Nephron (organoid): ENCODE measurements around the gene TMEM176B.

Source experiments
- H3K27ac Mint-ChIP-seq, 3 experiments: 2 replicates each; pipeline ENCODE4 v1.8.0; 2020; ENCODE audit warnings: mixed read lengths in 3 of 3, mild to moderate bottlenecking in 2 of 3, moderate library complexity in 1 of 3
- H3K27me3 Mint-ChIP-seq: 2 replicates; pipeline ENCODE4 v1.8.0; 2021; ENCODE audit warnings: low read depth, mild to moderate bottlenecking, moderate library complexity, mixed read lengths
- H3K36me3 Mint-ChIP-seq: 2 replicates; pipeline ENCODE4 v1.8.0; 2020; ENCODE audit warnings: low read depth, mixed read lengths
- H3K4me1 Mint-ChIP-seq: 2 replicates; pipeline ENCODE4 v1.8.0; 2020; ENCODE audit warnings: mixed read lengths
- H3K4me3 Mint-ChIP-seq, 3 experiments: 2 replicates each; pipeline ENCODE4 v1.8.0; 2020; ENCODE audit warnings: mild to moderate bottlenecking in 3 of 3, mixed read lengths in 3 of 3, moderate library complexity in 2 of 3
- H3K9me3 Mint-ChIP-seq: 2 replicates; pipeline ENCODE4 v1.8.0; 2020; ENCODE audit warnings: mixed read lengths
- TF ChIP-seq, protein P1 (sequence below), 3 experiments: fragments of 200-600 bp; sonication (generic); IDR thresholded peaks; one replicate each; pipeline ENCODE4 v1.5.0; 2021; ENCODE audit warnings: antibody characterized with exemption in 3 of 3; ENCODE audit not compliant: unreplicated experiment in 3 of 3

The TMEM176B gene

DNA sequence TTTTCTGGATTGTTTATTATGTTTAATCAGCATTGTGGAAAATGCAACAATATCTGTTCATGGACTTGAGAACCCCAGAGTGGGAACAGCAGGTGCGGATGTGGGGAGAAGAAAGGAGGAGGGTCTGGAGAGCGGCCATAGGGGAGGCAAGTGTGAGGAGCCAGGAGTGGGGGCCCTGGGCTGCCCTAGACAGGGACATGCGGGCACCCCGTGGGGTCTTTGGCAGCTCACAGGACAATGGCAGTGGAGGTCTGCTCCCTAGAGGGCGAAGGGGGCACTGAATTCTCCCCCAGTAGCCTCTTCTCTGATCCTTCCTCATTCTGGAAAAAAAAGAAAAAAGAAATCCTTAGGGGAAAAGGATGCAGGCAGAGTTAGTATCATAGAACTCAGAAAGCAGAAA is 8.9 kb downstream of the TMEM176B start:
- Mint-ChIP-seq H3K4me3 (no peak overlapping the region), H3K27me3 (peaks cover 7% of the 10 kb centered on the region), H3K9me3 (no peaks in the 10 kb centered on the region), H3K4me1 (peaks cover 25% of the 10 kb centered on the region), H3K27ac (no peak overlapping the region), H3K36me3 (no peaks in the 10 kb centered on the region)
- TF ChIP-seq, protein P1, sequence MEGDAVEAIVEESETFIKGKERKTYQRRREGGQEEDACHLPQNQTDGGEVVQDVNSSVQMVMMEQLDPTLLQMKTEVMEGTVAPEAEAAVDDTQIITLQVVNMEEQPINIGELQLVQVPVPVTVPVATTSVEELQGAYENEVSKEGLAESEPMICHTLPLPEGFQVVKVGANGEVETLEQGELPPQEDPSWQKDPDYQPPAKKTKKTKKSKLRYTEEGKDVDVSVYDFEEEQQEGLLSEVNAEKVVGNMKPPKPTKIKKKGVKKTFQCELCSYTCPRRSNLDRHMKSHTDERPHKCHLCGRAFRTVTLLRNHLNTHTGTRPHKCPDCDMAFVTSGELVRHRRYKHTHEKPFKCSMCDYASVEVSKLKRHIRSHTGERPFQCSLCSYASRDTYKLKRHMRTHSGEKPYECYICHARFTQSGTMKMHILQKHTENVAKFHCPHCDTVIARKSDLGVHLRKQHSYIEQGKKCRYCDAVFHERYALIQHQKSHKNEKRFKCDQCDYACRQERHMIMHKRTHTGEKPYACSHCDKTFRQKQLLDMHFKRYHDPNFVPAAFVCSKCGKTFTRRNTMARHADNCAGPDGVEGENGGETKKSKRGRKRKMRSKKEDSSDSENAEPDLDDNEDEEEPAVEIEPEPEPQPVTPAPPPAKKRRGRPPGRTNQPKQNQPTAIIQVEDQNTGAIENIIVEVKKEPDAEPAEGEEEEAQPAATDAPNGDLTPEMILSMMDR (IDR thresholded peaks at IDR 0.05; ENCODE audit: unreplicated experiment in 3 of 3) = no peak

DNA sequence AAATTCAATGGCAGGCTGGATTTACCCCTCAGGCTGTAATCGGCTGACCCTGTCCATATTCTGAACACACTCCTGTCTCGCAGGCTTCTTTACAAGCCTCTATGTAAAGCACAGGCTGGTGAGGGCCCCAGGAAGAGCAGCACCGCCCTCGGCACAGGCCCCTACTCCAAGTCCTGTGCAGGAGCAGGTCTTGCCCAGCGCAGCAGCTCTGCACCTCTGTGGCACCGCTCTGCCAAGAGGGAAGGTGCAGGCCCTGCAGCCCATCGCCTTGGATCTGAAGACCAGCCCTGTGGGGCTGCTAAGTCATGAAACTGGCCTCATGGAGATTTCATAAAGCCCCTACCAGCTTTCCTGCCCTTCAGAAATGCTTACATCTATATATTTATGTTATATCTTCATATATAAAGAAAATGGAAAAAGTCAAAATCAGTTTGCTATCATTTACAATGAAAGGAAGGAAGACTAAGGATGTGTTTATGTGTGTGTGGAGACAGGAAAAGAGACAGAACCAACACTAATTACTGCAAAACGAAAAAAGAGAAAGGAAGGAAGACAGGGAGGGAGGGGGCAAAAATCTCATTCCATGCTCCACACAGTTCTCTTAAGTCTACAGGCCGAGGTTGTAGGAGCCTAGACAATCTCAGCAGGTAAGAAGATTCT is 9.6 kb downstream of the TMEM176B start:
- Mint-ChIP-seq H3K4me1 (peaks cover 32% of the 10 kb centered on the region), H3K4me3 (no peak overlapping the region), H3K36me3 (no peaks in the 10 kb centered on the region), H3K27me3 (peaks cover 3% of the 10 kb centered on the region), H3K9me3 (no peaks in the 10 kb centered on the region), H3K27ac (no peak overlapping the region)
- TF ChIP-seq, protein P1 (IDR thresholded peaks at IDR 0.05; ENCODE audit: unreplicated experiment in 3 of 3) = no peak

DNA sequence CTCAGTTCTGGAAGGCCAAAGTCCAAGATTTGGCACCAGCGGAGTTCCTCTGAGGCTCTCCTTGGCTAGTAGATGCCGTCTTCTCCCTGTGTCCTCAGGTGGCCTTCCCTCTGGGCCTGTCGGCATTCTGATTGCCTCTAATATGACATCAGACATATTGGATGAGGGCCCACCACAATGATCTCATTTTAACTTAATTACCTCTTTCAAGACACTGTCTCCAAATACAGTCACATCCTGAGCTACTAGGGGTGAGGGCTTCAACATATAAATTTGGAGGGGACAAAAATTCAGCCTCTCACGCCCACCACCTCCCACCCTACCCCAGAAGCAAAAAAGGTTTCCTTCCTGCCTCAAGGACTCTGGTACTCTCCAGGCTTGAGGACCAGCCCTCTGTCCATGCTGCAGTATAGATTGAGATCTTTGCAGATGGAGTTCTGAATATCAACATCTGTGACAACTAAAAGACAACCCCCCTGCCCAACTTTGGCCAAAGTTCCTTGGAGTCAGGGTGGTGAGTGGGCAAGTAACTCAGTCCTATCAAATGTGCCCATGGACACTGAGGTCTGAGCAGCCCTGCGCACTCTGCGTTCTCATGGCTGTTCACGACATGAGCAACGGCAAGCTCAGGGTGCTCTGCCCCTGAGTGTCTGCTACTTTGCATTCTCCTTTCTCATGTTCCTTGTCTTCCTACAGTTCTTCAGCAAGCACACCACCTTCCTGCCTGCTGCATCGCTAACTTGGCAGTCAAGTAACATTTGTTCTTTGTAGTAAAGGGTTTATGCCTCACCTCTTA is 11.5 kb downstream of the TMEM176B start:
- Mint-ChIP-seq H3K4me1 (peaks cover 51% of the 10 kb centered on the region), H3K27me3 (peaks cover 8% of the 10 kb centered on the region), H3K36me3 (no peaks in the 10 kb centered on the region), H3K27ac (peak overlapping the region; percentile 47 to 94 (median 87)), H3K9me3 (no peaks in the 10 kb centered on the region), H3K4me3 (no peak overlapping the region)
- TF ChIP-seq, protein P1 (IDR thresholded peaks at IDR 0.05; ENCODE audit: unreplicated experiment in 3 of 3) = no peak

DNA sequence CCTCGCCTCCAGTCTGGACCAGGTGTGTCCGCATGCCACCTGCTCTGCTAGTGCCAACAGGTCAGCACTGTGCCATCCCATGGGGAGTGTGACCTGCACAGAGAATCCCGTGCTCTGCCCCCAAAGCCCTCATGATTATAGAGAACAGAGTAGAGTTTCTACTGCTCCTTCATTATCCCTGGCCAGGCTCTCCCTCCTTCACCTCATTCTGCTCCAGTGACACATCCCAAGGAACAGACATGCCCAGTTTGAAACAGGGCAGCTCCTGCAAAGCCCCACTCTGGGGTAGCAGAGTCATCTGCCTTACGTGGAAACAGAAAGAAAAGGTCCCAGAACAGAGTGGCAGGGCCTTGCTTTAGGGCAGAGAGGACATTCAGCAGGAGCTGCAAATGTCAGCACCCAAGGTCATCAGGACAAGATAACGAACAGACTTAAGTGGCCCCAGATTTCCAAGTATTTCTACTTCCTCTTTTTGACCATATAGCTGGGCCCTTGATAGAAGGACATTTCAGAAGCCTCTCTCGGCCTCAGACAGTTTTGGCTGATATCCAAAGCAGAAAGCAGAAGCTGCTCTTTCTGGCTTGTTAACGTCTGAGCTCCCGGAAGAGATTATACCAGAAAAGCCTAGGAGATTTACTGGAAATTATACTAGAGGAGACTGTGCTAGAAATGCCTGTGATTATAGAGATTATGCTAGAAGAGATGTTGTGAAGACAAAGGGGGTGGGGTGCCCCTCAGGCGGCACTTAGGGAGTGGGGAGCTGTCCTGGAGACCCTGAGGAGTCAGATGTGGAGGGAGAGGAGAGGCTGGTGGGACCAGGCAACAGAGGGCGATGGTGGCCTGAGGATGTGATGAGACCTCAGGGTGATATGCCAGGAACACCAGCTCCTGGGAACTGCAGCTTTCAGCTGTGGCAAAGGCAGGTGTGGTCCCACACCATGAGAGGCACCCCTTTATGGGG is 12.6 kb downstream of the TMEM176B start:
- no peaks in the 10 kb centered on the region for H3K9me3 Mint-ChIP-seq
- H3K4me3 Mint-ChIP-seq = peak overlapping the region in 1 of 3 experiments; percentile 13
- H3K4me1 Mint-ChIP-seq = peaks cover 57% of the 10 kb centered on the region
- no peaks in the 10 kb centered on the region for H3K36me3 Mint-ChIP-seq
- peaks cover 8% of the 10 kb centered on the region for H3K27me3 Mint-ChIP-seq
- H3K27ac Mint-ChIP-seq = peak overlapping the region; percentile 54 to 91 (median 87)
- TF ChIP-seq, protein P1 (IDR thresholded peaks at IDR 0.05; ENCODE audit: unreplicated experiment in 3 of 3) = peak in 1 of 3 experiments; percentile 8

DNA sequence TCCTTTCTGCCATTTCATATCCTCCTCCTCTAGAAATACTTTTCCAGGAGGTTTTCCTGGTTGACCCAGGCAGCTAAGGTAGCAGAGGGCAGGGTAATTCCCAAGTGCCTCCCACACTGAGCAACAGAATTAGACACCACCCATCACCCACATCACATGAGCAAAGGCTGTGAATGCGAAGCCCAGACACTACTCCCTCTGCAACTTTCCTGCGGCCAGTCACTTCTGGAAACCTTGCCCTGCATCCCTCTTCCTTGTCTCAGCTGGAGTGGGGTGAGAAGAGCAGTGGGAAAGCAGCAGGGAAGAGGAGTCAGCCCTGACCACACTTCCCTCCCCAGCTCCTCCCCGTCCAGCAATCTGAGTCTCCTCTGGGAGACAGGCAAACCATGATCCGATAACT is 15.2 kb downstream of the TMEM176B start:
- Mint-ChIP-seq H3K36me3 (no peaks in the 10 kb centered on the region), H3K27me3 (peaks cover 8% of the 10 kb centered on the region), H3K27ac (peak overlapping the region; percentile 79 to 91 (median 87)), H3K4me1 (peaks cover 71% of the 10 kb centered on the region), H3K4me3 (peak overlapping the region in 2 of 3 experiments; percentile 7 to 26), H3K9me3 (no peaks in the 10 kb centered on the region)
- TF ChIP-seq, protein P1 (IDR thresholded peaks at IDR 0.05; ENCODE audit: unreplicated experiment in 3 of 3) = no peak
